ENCODE measurements around the gene MRPS33. TPM values are rescaled to one million over a fixed set of nuclear protein-coding genes. Genes with fewer than 3 reads are reported as not detected.

The MRPS33 gene
- total and polyA plus RNA-seq, 4 donors: 17.3 to 73.6 (median 42.9) TPM

DNA sequence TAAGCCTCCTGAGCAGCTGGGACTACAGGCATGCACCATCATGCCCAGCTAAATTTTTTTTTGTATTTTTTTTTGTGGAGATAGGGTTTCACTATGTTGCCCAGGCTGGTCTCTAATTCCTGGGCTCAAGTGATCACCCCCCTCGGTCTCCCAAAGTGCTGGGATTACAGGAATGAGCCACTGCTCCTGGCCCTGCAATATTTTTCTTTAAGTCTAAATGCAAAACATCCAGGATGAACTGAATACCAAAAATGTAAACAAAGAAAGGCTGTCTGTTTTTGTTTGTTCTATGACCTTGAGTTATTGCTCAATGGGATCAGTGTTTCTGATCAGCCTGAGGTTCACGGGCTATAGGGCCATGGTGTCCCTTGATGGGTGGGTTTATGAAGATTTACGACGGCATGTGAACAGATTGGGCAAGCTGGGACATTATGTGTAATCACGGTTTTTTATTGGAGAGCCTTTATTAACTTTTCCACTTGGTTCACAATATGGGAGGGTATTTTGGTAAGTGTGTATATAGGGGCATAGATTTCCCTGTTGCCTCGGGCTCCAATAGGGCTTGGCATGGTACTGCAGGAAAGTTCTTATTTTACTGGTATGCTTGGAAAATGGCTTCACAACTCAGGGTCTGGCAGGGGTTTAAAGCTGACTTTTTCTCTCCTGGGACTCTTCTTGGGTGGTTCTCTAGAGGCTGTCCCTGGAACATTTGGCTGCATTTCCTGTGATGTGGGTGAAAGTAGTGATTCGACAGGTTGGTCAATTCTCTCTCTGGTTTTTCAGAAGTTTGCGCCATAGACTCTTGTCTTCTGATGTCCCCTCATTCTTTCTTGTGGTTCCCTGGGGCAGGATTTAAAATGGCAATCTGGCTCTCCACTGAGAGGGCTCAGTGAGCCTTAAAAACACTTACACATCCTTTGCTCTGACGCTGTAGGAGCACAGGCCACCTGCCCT is 41.6 kb downstream of the MRPS33 start:
- TF ChIP-seq, protein P1, sequence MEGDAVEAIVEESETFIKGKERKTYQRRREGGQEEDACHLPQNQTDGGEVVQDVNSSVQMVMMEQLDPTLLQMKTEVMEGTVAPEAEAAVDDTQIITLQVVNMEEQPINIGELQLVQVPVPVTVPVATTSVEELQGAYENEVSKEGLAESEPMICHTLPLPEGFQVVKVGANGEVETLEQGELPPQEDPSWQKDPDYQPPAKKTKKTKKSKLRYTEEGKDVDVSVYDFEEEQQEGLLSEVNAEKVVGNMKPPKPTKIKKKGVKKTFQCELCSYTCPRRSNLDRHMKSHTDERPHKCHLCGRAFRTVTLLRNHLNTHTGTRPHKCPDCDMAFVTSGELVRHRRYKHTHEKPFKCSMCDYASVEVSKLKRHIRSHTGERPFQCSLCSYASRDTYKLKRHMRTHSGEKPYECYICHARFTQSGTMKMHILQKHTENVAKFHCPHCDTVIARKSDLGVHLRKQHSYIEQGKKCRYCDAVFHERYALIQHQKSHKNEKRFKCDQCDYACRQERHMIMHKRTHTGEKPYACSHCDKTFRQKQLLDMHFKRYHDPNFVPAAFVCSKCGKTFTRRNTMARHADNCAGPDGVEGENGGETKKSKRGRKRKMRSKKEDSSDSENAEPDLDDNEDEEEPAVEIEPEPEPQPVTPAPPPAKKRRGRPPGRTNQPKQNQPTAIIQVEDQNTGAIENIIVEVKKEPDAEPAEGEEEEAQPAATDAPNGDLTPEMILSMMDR (IDR thresholded peaks at IDR 0.05; ENCODE audit: control extremely low read depth, extremely low read depth): no peak
- Histone ChIP-seq H3K9me3 (ENCODE audit: control insufficient read depth in 4 of 4, insufficient read depth in 3 of 4, low read length in 3 of 4) (no peaks in the 10 kb centered on the region), H3K4me1 (ENCODE audit: control insufficient read depth in 5 of 5, insufficient read depth in 5 of 5, low read length in 5 of 5) (no peaks in the 10 kb centered on the region), H3K9ac (ENCODE audit: insufficient read depth in 1 of 2, low read length in 2 of 2) (no peak overlapping the region), H3K4me3 (no peak overlapping the region), H3K27me3 (ENCODE audit: control insufficient read depth in 3 of 3, insufficient read depth in 3 of 3, low read length in 2 of 3) (no peaks in the 10 kb centered on the region), H3K27ac (ENCODE audit: low read depth in 1 of 2, low read length in 1 of 2) (no peak overlapping the region), H3K36me3 (ENCODE audit: control insufficient read depth in 4 of 4, insufficient read depth in 4 of 4, low read length in 4 of 4) (no peaks in the 10 kb centered on the region)
- no peak for DNase-seq
- WGBS, 2 donors: 79 to 81% methylated on average over 9 of the region's 9 CpGs
- ATAC-seq (ENCODE audit: insufficient read depth, low FRiP score): no peak

DNA sequence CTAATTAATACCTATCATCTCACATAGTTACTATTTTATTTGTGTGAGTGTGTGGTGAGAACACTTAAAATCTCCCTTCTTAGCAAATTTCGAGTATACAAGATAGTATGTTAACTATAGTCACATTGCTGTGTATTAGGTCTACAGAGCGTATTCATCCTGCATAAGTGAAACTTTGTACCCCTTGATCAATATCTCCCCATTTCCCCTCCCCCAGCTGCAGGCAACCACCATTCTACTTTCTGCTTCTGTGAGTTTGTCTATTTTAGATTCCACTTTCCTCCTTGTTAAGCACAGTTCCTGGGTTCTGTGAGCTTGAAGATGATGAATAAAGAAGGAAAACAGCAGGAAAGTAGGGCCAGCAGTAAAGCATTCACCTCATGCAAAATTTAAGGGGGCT is 42.4 kb downstream of the MRPS33 start:
- no peak for ATAC-seq (ENCODE audit: insufficient read depth, low FRiP score)
- Histone ChIP-seq H3K27me3 (ENCODE audit: control insufficient read depth in 3 of 3, insufficient read depth in 3 of 3, low read length in 2 of 3) (no peaks in the 10 kb centered on the region), H3K9ac (ENCODE audit: insufficient read depth in 1 of 2, low read length in 2 of 2) (no peak overlapping the region), H3K9me3 (ENCODE audit: control insufficient read depth in 4 of 4, insufficient read depth in 3 of 4, low read length in 3 of 4) (no peaks in the 10 kb centered on the region), H3K27ac (ENCODE audit: low read depth in 1 of 2, low read length in 1 of 2) (no peak overlapping the region), H3K4me3 (no peak overlapping the region), H3K36me3 (ENCODE audit: control insufficient read depth in 4 of 4, insufficient read depth in 4 of 4, low read length in 4 of 4) (no peaks in the 10 kb centered on the region), H3K4me1 (ENCODE audit: control insufficient read depth in 5 of 5, insufficient read depth in 5 of 5, low read length in 5 of 5) (no peaks in the 10 kb centered on the region)
- DNase-seq: no peak
- TF ChIP-seq, protein P1 (IDR thresholded peaks at IDR 0.05; ENCODE audit: control extremely low read depth, extremely low read depth): no peak
- 85 to 97% methylated on average over 2 of the region's 2 CpGs for WGBS, 2 donors

DNA sequence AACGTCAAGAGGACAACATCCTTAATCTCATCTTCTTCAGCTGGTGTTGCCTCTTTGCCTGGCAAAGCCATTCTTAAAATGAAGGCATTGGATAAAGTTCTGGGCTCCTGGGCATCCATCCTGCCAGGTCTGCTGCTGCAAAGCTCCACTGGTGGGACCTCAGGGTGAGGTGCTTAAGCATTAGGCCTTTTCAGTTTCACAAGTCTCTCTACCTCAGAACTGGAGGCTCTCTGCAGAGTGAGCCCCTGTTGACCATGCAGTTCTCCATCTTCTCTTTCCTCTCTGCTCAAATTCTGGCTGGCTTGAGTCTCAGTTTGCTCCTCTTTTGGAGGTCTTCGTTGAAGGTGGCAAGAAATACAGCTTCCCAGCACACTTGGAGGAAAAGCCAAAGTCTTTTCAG is 47.3 kb downstream of the MRPS33 start:
- no peak overlapping the region for H3K9ac ChIP-seq (ENCODE audit: insufficient read depth in 1 of 2, low read length in 2 of 2)
- no peaks in the 10 kb centered on the region for H3K9me3 ChIP-seq (ENCODE audit: control insufficient read depth in 4 of 4, insufficient read depth in 3 of 4, low read length in 3 of 4)
- H3K27ac ChIP-seq (ENCODE audit: low read depth in 1 of 2, low read length in 1 of 2): no peak overlapping the region
- TF ChIP-seq, protein P1 (IDR thresholded peaks at IDR 0.05; ENCODE audit: control extremely low read depth, extremely low read depth): no peak
- H3K36me3 ChIP-seq (ENCODE audit: control insufficient read depth in 4 of 4, insufficient read depth in 4 of 4, low read length in 4 of 4): no peaks in the 10 kb centered on the region
- no peaks in the 10 kb centered on the region for H3K27me3 ChIP-seq (ENCODE audit: control insufficient read depth in 3 of 3, insufficient read depth in 3 of 3, low read length in 2 of 3)
- H3K4me3 ChIP-seq: no peak overlapping the region
- ATAC-seq (ENCODE audit: insufficient read depth, low FRiP score) (no peak), DNase-seq (no peak)
- no peaks in the 10 kb centered on the region for H3K4me1 ChIP-seq (ENCODE audit: control insufficient read depth in 5 of 5, insufficient read depth in 5 of 5, low read length in 5 of 5)
- 67 to 88% methylated on average over 2 of the region's 2 CpGs for WGBS, 2 donors

Data from lung (tissue), 12 donors.